ACC112 (cell line): ENCODE measurements around the gene AGXT2.
A peak's percentile ranks its signal among the peaks of the same experiment; 100 is the strongest.
"Not testable (repeated sequence)": the region's sequence is repeated elsewhere in the genome, so short reads cannot be mapped to it uniquely, and the experiment has no call there.

Source experiments
- H2AFZ ChIP-seq: fragments of 200-600 bp; sonication (generic); one replicate; pipeline ENCODE4 v1.6.0; 2017; ENCODE audit warnings: antibody characterized with exemption, low read length; ENCODE audit not compliant: unreplicated experiment
- H3K27ac ChIP-seq: fragments of 200-600 bp; sonication (generic); 2 replicates; pipeline ENCODE4 v1.5.1; 2014; ENCODE audit warnings: low read depth, mild to moderate bottlenecking, antibody characterized with exemption, low read length, moderate library complexity
- H3K27me3 ChIP-seq: fragments of 200-600 bp; sonication (generic); 2 replicates; pipeline ENCODE4 v1.6.1; 2014; ENCODE audit warnings: mild to moderate bottlenecking, antibody characterized with exemption, low read length, moderate library complexity, mixed read lengths; ENCODE audit not compliant: insufficient read depth
- H3K36me3 ChIP-seq: fragments of 200-600 bp; sonication (generic); 2 replicates; pipeline ENCODE4 v1.6.1; 2016; ENCODE audit warnings: mild to moderate bottlenecking, antibody characterized with exemption, low read length, moderate library complexity, mixed read lengths; ENCODE audit not compliant: insufficient read depth
- H3K4me1 ChIP-seq: fragments of 200-600 bp; sonication (generic); one replicate; pipeline ENCODE4 v1.6.1; 2016; ENCODE audit warnings: low read length, mixed read lengths; ENCODE audit not compliant: insufficient read depth, unreplicated experiment, control insufficient read depth
- H3K4me3 ChIP-seq: fragments of 200-600 bp; sonication (generic); 2 replicates; pipeline ENCODE4 v1.5.1; 2014; ENCODE audit warnings: mild to moderate bottlenecking, low read depth, low read length
- H3K79me2 ChIP-seq: fragments of 200-600 bp; sonication (generic); one replicate; pipeline ENCODE4 v1.6.0; 2016; ENCODE audit warnings: low read length; ENCODE audit not compliant: control insufficient read depth, unreplicated experiment, insufficient read depth

Gene AGXT2

GRCh38 chr5:35035929-35036328 lies 11.8 kb downstream of the AGXT2 start:
- H3K4me3 ChIP-seq, H2AFZ ChIP-seq, H3K79me2 ChIP-seq, H3K27ac ChIP-seq, H3K36me3 ChIP-seq, H3K4me1 ChIP-seq, H3K27me3 ChIP-seq: not testable (repeated sequence)

- H3K27ac ChIP-seq, result no peak overlapping the region
- no peaks in the 10 kb centered on the region for H3K79me2 ChIP-seq
- H3K27me3 ChIP-seq, result no peaks in the 10 kb centered on the region
- H3K36me3 ChIP-seq, result no peaks in the 10 kb centered on the region
- peaks cover 10% of the 10 kb centered on the region for H3K4me1 ChIP-seq
- no peak overlapping the region for H3K4me3 ChIP-seq
- no peak overlapping the region for H2AFZ ChIP-seq
Observed at GRCh38 chr5:35035271-35035670, 12.5 kb downstream of the AGXT2 start.

DNA sequence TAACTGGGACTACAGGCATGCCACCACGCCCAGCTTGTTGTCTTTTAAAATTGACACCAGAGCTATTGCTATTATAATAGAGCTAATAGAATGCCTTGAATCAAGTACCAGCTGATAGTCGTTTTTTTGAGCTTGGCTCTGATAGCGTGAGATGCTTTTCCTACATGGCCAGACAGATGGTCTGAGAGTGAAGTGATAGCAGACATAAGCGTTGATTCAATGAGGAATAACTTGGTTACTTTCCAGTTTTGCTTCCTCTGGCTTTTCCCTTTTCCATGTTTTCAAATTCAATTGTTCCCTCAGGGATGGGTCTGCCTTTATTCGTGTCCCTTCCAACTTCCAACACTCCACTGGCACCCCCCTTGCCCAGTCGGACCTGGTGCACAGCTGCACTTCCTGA lies 15.4 kb downstream of the AGXT2 start:
- peaks cover 23% of the 10 kb centered on the region for H3K4me1 ChIP-seq
- H2AFZ ChIP-seq, result no peak overlapping the region
- no peaks in the 10 kb centered on the region for H3K36me3 ChIP-seq
- no peak overlapping the region for H3K27ac ChIP-seq
- no peaks in the 10 kb centered on the region for H3K79me2 ChIP-seq
- H3K27me3 ChIP-seq, result no peaks in the 10 kb centered on the region
- H3K4me3 ChIP-seq, result no peak overlapping the region

- H2AFZ ChIP-seq, result peak overlapping the region; percentile 69
- H3K27me3 ChIP-seq, result no peaks in the 10 kb centered on the region
- no peak overlapping the region for H3K4me3 ChIP-seq
- peaks cover 23% of the 10 kb centered on the region for H3K4me1 ChIP-seq
- no peaks in the 10 kb centered on the region for H3K79me2 ChIP-seq
- no peaks in the 10 kb centered on the region for H3K36me3 ChIP-seq
- no peak overlapping the region for H3K27ac ChIP-seq
Observed at GRCh38 chr5:35031276-35031675, 16.5 kb downstream of the AGXT2 start.

GRCh38 chr5:35030426-35031100 lies 17.2 kb downstream of the AGXT2 start:
- H3K27ac ChIP-seq, result no peak overlapping the region
- H3K36me3 ChIP-seq, result no peaks in the 10 kb centered on the region
- H3K79me2 ChIP-seq, result no peaks in the 10 kb centered on the region
- no peak overlapping the region for H2AFZ ChIP-seq
- no peak overlapping the region for H3K4me3 ChIP-seq
- H3K4me1 ChIP-seq, result peaks cover 23% of the 10 kb centered on the region
- no peaks in the 10 kb centered on the region for H3K27me3 ChIP-seq

- H3K27ac ChIP-seq, result peak overlapping the region; percentile 55
- H3K4me1 ChIP-seq, result peaks cover 23% of the 10 kb centered on the region
- no peak overlapping the region for H3K4me3 ChIP-seq
- H2AFZ ChIP-seq, result peak overlapping the region; percentile 80
- no peaks in the 10 kb centered on the region for H3K27me3 ChIP-seq
- H3K36me3 ChIP-seq, result no peaks in the 10 kb centered on the region
- H3K79me2 ChIP-seq, result no peaks in the 10 kb centered on the region
Observed at GRCh38 chr5:35029333-35029732, 18.4 kb downstream of the AGXT2 start.

DNA sequence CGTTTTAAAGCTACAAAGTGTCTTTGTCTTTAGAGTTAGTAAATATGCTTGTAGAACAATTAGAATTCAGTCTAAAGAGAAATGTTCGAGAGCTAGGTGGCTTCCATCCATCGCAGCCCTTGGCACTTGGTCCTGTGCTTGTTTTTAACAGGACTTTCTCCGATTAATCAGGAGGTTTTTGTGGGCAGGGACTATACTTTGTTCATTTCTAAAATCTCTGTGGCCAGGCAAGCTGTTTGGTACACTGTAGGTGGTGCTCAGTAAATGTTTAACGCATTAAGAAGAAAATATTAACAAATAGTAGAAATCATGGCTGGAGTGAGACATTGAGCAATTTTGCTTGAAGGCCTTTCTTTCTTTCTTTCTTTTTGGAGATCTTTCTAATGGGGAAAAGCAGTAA lies 20.8 kb downstream of the AGXT2 start:
- no peaks in the 10 kb centered on the region for H3K79me2 ChIP-seq
- no peak overlapping the region for H3K4me3 ChIP-seq
- no peaks in the 10 kb centered on the region for H3K27me3 ChIP-seq
- peaks cover 23% of the 10 kb centered on the region for H3K4me1 ChIP-seq
- H3K27ac ChIP-seq, result no peak overlapping the region
- no peak overlapping the region for H2AFZ ChIP-seq
- no peaks in the 10 kb centered on the region for H3K36me3 ChIP-seq

GRCh38 chr5:35026280-35026840 lies 21.4 kb downstream of the AGXT2 start:
- H3K27me3 ChIP-seq, result no peaks in the 10 kb centered on the region
- H3K36me3 ChIP-seq, result no peaks in the 10 kb centered on the region
- H3K4me1 ChIP-seq, result peaks cover 19% of the 10 kb centered on the region
- H3K4me3 ChIP-seq, result no peak overlapping the region
- no peak overlapping the region for H2AFZ ChIP-seq
- no peak overlapping the region for H3K27ac ChIP-seq
- H3K79me2 ChIP-seq, result no peaks in the 10 kb centered on the region

DNA sequence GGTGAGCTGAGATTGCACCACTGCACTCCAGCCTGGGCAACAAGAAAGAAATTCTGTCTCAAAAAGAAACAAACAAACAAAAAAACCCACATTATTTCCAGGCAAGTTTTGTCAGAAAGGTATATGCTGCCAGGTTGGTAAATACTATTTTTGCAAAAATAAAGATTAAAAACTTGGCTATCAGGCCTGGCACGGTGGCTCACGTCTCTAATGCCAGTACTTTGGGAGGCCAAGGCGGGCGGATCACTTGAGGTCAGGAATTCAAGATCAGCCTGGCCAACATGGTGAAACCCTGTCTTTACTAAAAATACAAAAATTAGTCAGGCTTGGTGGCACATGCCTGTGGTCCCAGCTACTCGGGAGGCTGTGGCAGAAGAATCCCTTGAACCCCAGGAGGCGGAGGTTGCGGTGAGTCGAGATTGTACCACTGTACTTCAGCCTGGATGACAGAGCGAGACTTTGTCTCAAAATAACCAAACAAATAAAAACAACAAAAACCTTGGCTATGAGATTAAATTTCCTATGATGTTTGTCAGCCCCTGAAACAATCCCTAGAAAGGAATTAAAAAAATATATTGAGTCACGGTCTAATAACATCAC lies 22.7 kb downstream of the AGXT2 start:
- no peaks in the 10 kb centered on the region for H3K27me3 ChIP-seq
- peaks cover 13% of the 10 kb centered on the region for H3K4me1 ChIP-seq
- H3K79me2 ChIP-seq, result no peaks in the 10 kb centered on the region

DNA sequence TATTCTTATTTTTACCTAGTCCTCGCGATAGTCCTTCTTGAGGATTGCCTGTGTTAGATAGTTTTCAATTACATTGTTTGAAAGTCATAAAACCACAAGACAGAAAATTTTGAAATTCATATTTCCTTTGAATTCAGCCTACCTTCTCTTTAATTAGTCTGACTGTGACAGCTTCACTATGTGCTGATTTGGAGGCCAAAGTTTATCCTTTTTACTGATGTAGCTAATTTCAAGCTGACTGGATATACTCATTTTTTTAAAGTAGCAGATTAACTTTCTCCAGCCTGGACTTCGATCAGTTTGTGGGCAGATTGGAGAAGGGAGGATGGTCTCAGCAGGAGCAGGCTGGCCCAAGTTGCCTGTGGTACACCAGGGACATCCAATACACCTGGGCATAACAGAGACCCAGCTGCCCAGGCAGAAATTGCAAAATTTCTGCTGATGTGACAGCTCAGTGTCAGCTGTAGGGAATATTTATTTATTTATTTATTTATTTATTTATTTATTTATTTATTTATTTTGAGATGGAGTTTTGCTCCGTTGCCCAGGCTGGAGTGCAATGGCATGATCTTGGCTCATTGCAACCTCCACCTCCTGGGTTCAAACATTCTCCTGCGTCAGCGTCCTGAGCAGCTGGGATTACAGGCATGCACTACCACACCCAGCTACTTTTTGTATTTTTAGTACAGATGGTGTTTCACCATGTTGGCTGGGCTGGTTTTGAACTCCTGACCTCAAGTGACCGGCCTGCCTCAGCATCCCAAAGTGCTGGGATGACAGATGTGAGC lies 24.2 kb downstream of the AGXT2 start:
- no peak overlapping the region for H3K4me3 ChIP-seq
- no peaks in the 10 kb centered on the region for H3K36me3 ChIP-seq
- no peaks in the 10 kb centered on the region for H3K79me2 ChIP-seq
- no peak overlapping the region for H2AFZ ChIP-seq
- H3K27ac ChIP-seq, result no peak overlapping the region
- H3K27me3 ChIP-seq, result no peaks in the 10 kb centered on the region
- H3K4me1 ChIP-seq, result peaks cover under 1% of the 10 kb centered on the region

More for the DNA sequence above, 22.7 kb downstream of the AGXT2 start:
- Histone ChIP-seq H2AFZ (no peak overlapping the region), H3K36me3 (no peaks in the 10 kb centered on the region), H3K4me3 (no peak overlapping the region), H3K27ac (no peak overlapping the region)
